ENCODE measurements around the gene DMBT1.
"Not testable (repeated sequence)": the region's sequence is repeated elsewhere in the genome, so short reads cannot be mapped to it uniquely, and the experiment has no call there.

GRCh38 chr10:122586070-122586469 is 25.5 kb downstream of the DMBT1 start:
- not testable (repeated sequence) for TF ChIP-seq CTCF, POLR2A (IDR thresholded peaks at IDR 0.05)
